ENCODE measurements around the gene CAPZB.

DNA sequence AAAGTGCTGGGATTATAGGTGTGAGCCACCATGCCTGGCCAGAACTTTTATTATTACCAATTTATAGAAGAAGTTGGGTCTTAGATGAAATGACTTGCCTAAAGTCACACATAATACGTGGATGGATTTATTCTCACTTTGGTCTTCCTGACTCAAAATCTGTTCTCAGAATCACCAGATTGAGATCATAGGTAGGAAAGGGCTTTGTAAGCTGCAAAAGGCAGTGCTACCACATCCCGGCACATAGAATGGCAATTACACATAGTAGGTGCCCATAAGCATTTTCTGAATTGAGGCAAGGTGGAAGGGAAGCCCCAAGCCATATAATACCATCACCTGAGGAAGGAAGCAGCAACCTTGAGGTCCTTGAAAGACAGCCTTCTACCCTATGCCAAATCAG, 8.2 kb upstream of the CAPZB start:
- TF ChIP-seq POLR2A (IDR thresholded peaks at IDR 0.05) (no peak), POLR2AphosphoS5 (IDR thresholded peaks at IDR 0.05) (no peak)
- TF ChIP-seq, protein P1, sequence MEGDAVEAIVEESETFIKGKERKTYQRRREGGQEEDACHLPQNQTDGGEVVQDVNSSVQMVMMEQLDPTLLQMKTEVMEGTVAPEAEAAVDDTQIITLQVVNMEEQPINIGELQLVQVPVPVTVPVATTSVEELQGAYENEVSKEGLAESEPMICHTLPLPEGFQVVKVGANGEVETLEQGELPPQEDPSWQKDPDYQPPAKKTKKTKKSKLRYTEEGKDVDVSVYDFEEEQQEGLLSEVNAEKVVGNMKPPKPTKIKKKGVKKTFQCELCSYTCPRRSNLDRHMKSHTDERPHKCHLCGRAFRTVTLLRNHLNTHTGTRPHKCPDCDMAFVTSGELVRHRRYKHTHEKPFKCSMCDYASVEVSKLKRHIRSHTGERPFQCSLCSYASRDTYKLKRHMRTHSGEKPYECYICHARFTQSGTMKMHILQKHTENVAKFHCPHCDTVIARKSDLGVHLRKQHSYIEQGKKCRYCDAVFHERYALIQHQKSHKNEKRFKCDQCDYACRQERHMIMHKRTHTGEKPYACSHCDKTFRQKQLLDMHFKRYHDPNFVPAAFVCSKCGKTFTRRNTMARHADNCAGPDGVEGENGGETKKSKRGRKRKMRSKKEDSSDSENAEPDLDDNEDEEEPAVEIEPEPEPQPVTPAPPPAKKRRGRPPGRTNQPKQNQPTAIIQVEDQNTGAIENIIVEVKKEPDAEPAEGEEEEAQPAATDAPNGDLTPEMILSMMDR (IDR thresholded peaks at IDR 0.05 in 8 of 11, conservative IDR thresholded peaks at IDR 0.05 in 3 of 11), result no peak

Data from spleen (tissue), 7 donors.